Liver (tissue), 3 donors: Measurements from ENCODE around the gene EEF2K.
A peak's percentile ranks its signal among the peaks of the same experiment; 100 is the strongest.

Source experiments
- EGR1 ChIP-seq, 2 donors: IDR thresholded peaks; 2 replicates each; pipeline ENCODE4 v1.6.1; 2016 to 2018; ENCODE audit warnings: antibody characterized with exemption in 2 of 2, low read depth in 2 of 2
- GABPA ChIP-seq, 2 donors: IDR thresholded peaks in 1 of 2; conservative IDR thresholded peaks in 1 of 2; 2 replicates each; pipeline ENCODE4 v1.6.1; 2016; ENCODE audit warnings: antibody characterized with exemption in 2 of 2, mild to moderate bottlenecking in 1 of 2, moderate library complexity in 1 of 2
- JUND ChIP-seq, 2 donors: IDR thresholded peaks; 2 replicates each; pipeline ENCODE4 v1.6.1; 2016; ENCODE audit warnings: antibody characterized with exemption in 2 of 2
- RAD21 ChIP-seq, 2 donors: IDR thresholded peaks; 2 replicates each; pipeline ENCODE4 v1.6.1; 2016; ENCODE audit warnings: antibody characterized with exemption in 2 of 2, mild to moderate bottlenecking in 2 of 2
- SP1 ChIP-seq: IDR thresholded peaks from 2 replicates; pipeline ENCODE4 v1.6.1; 2018; ENCODE audit warnings: antibody characterized with exemption, mild to moderate bottlenecking
- TAF1 ChIP-seq: conservative IDR thresholded peaks from 2 replicates; pipeline ENCODE4 v1.6.1; 2016; ENCODE audit warnings: antibody characterized with exemption, mild to moderate bottlenecking
- TF ChIP-seq, protein P1 (sequence below): IDR thresholded peaks from 2 replicates; pipeline ENCODE4 v1.6.1; 2016; ENCODE audit warnings: antibody characterized with exemption, mild to moderate bottlenecking
- TF ChIP-seq, protein P2 (sequence below): fragments of 150-350 bp; IDR thresholded peaks from 2 replicates; pipeline ENCODE4 v1.5.1; 2017; ENCODE audit warnings: improper control_type of control experiment, low read depth, low read length; ENCODE audit not compliant: missing input control
- TF ChIP-seq, protein P3 (sequence below): IDR thresholded peaks from 2 replicates; pipeline ENCODE4 v1.6.1; 2016; ENCODE audit warnings: antibody characterized with exemption
- donor health status: healthy.
- donor health status: healthy.

DNA sequence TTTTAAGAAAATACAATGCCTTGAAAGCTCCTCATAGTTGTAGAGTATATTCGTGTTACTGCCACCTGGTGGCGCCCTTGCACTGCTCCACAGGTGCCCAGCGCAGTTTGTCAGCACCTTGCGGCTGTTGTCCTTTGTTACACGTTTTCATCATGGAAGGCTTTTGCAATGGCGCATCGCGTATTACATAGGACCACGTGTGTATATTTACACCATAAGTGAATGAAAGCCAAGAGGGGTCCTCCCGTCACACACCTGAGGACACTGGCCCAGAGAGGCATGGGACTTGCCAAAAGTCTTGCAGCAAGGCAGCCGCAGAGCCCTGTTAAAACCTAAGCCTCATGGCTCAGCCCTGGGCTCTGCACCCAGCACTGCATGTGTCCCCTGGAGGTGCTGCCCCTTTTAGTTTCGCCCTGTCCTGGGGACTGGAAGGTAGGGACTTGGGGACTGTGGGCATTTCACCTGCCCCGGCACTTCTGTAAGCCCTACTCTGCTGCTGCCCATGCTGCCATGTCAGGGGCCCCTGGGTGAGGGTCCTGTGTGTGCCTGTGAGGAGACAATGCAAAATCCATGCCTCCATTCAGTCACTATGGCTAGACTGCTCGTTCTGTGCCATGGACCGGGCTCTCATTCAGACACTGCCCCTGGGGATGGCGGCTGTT is 115.4 kb downstream of the EEF2K start:
- TF ChIP-seq, protein P1, sequence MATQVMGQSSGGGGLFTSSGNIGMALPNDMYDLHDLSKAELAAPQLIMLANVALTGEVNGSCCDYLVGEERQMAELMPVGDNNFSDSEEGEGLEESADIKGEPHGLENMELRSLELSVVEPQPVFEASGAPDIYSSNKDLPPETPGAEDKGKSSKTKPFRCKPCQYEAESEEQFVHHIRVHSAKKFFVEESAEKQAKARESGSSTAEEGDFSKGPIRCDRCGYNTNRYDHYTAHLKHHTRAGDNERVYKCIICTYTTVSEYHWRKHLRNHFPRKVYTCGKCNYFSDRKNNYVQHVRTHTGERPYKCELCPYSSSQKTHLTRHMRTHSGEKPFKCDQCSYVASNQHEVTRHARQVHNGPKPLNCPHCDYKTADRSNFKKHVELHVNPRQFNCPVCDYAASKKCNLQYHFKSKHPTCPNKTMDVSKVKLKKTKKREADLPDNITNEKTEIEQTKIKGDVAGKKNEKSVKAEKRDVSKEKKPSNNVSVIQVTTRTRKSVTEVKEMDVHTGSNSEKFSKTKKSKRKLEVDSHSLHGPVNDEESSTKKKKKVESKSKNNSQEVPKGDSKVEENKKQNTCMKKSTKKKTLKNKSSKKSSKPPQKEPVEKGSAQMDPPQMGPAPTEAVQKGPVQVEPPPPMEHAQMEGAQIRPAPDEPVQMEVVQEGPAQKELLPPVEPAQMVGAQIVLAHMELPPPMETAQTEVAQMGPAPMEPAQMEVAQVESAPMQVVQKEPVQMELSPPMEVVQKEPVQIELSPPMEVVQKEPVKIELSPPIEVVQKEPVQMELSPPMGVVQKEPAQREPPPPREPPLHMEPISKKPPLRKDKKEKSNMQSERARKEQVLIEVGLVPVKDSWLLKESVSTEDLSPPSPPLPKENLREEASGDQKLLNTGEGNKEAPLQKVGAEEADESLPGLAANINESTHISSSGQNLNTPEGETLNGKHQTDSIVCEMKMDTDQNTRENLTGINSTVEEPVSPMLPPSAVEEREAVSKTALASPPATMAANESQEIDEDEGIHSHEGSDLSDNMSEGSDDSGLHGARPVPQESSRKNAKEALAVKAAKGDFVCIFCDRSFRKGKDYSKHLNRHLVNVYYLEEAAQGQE = no peak
- TF ChIP-seq TAF1 (no peak), GABPA (IDR thresholded peaks at IDR 0.05 in 1 of 2, conservative IDR thresholded peaks at IDR 0.05 in 1 of 2) (no peak), EGR1 (IDR thresholded peaks at IDR 0.05; ENCODE audit: low read depth in 2 of 2) (no peak), RAD21 (IDR thresholded peaks at IDR 0.05) (peak; percentile 98 to 99), SP1 (no peak), JUND (IDR thresholded peaks at IDR 0.05) (no peak)
- TF ChIP-seq, protein P2, sequence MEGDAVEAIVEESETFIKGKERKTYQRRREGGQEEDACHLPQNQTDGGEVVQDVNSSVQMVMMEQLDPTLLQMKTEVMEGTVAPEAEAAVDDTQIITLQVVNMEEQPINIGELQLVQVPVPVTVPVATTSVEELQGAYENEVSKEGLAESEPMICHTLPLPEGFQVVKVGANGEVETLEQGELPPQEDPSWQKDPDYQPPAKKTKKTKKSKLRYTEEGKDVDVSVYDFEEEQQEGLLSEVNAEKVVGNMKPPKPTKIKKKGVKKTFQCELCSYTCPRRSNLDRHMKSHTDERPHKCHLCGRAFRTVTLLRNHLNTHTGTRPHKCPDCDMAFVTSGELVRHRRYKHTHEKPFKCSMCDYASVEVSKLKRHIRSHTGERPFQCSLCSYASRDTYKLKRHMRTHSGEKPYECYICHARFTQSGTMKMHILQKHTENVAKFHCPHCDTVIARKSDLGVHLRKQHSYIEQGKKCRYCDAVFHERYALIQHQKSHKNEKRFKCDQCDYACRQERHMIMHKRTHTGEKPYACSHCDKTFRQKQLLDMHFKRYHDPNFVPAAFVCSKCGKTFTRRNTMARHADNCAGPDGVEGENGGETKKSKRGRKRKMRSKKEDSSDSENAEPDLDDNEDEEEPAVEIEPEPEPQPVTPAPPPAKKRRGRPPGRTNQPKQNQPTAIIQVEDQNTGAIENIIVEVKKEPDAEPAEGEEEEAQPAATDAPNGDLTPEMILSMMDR = peak; percentile 91
- TF ChIP-seq, protein P3, sequence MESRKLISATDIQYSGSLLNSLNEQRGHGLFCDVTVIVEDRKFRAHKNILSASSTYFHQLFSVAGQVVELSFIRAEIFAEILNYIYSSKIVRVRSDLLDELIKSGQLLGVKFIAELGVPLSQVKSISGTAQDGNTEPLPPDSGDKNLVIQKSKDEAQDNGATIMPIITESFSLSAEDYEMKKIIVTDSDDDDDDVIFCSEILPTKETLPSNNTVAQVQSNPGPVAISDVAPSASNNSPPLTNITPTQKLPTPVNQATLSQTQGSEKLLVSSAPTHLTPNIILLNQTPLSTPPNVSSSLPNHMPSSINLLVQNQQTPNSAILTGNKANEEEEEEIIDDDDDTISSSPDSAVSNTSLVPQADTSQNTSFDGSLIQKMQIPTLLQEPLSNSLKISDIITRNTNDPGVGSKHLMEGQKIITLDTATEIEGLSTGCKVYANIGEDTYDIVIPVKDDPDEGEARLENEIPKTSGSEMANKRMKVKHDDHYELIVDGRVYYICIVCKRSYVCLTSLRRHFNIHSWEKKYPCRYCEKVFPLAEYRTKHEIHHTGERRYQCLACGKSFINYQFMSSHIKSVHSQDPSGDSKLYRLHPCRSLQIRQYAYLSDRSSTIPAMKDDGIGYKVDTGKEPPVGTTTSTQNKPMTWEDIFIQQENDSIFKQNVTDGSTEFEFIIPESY = no peak
